GM21737 (cell line): Measurements from ENCODE around the gene NFASC.

ENCODE experiments used
- ATAC-seq: cut with Tn5 transposase; IDR thresholded peaks from one replicate; pipeline ENCODE4 v1.9.1; 2021; ENCODE audit warnings: mild to moderate bottlenecking, moderate library complexity; ENCODE audit not compliant: unreplicated experiment

NFASC gene

GRCh38 chr1:204958317-204959307 is 88.0 kb downstream of the NFASC start:
- ATAC-seq, result no peak

GRCh38 chr1:204959374-204959773 is 88.7 kb downstream of the NFASC start:
- ATAC-seq, result no peak

- ATAC-seq, result no peak
Observed at GRCh38 chr1:204959836-204960235, 89.2 kb downstream of the NFASC start.

GRCh38 chr1:204960306-204961125 is 89.9 kb downstream of the NFASC start:
- ATAC-seq, result no peak

GRCh38 chr1:204961765-204962419 is 91.2 kb downstream of the NFASC start:
- ATAC-seq, result no peak

GRCh38 chr1:204962742-204963632 is 92.3 kb downstream of the NFASC start:
- no peak for ATAC-seq

GRCh38 chr1:204967451-204967850 is 96.8 kb downstream of the NFASC start:
- no peak for ATAC-seq

- ATAC-seq, result no peak
Observed at GRCh38 chr1:204968135-204968534, 97.5 kb downstream of the NFASC start.

GRCh38 chr1:204968951-204969350 is 98.3 kb downstream of the NFASC start:
- ATAC-seq, result no peak

- no peak for ATAC-seq
Observed at GRCh38 chr1:204970937-204971336, 100.3 kb downstream of the NFASC start.

GRCh38 chr1:204971517-204972336 is 101.1 kb downstream of the NFASC start:
- ATAC-seq, result no peak

- ATAC-seq, result no peak
Observed at GRCh38 chr1:204972426-204972825, 101.8 kb downstream of the NFASC start.

GRCh38 chr1:204973449-204973848 is 102.8 kb downstream of the NFASC start:
- no peak for ATAC-seq

GRCh38 chr1:204974327-204974726 is 103.7 kb downstream of the NFASC start:
- ATAC-seq, result no peak

- no peak for ATAC-seq
Observed at GRCh38 chr1:204975021-204975420, 104.4 kb downstream of the NFASC start.

GRCh38 chr1:204975568-204976235 is 105.0 kb downstream of the NFASC start:
- no peak for ATAC-seq

GRCh38 chr1:204976646-204977045 is 106.0 kb downstream of the NFASC start:
- no peak for ATAC-seq

GRCh38 chr1:204977318-204977717 is 106.7 kb downstream of the NFASC start:
- no peak for ATAC-seq

- no peak for ATAC-seq
Observed at GRCh38 chr1:204978782-204979181, 108.1 kb downstream of the NFASC start.
